Measurements from ENCODE around the gene PRDX5. TPM values are rescaled to one million over a fixed set of nuclear protein-coding genes. Genes with fewer than 3 reads are reported as not detected.

PRDX5 gene
- total RNA-seq, 1 donor, result 245 TPM

DNA sequence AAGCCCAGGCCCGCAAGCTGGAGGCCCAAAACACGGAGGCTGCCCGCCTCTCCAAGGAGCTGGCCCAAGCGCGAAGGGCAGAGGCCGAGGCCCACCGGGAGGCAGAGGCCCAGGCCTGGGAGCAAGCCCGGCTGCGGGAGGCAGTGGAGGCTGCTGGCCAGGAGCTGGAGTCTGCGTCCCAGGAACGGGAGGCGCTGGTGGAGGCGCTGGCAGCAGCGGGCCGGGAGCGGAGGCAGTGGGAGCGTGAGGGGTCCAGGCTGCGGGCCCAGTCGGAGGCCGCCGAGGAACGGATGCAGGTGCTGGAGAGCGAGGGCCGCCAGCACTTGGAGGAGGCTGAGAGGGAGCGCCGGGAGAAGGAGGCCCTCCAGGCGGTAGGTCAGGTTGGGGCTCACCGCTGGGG, 26.9 kb downstream of the PRDX5 start:
- Histone ChIP-seq H3K36me3 (ENCODE audit: insufficient read depth, low read length) (no peaks in the 10 kb centered on the region), H4K20me1 (ENCODE audit: insufficient read depth, low read length) (no peaks in the 10 kb centered on the region), H3K4me1 (ENCODE audit: insufficient read depth, low read length) (peaks cover 3% of the 10 kb centered on the region), H3K9me3 (ENCODE audit: low read depth, low read length) (no peaks in the 10 kb centered on the region), H3K4me3 (ENCODE audit: insufficient read depth, low read length) (no peak overlapping the region), H3K27me3 (ENCODE audit: insufficient read depth, low read length) (no peaks in the 10 kb centered on the region), H3K4me2 (ENCODE audit: insufficient read depth, low read length) (no peak overlapping the region), H3K79me2 (ENCODE audit: insufficient read depth, low read length) (no peaks in the 10 kb centered on the region), H3K27ac (ENCODE audit: low read depth, low read length) (no peak overlapping the region), H2AFZ (ENCODE audit: low read length) (no peak overlapping the region)
- TF ChIP-seq, protein P1, sequence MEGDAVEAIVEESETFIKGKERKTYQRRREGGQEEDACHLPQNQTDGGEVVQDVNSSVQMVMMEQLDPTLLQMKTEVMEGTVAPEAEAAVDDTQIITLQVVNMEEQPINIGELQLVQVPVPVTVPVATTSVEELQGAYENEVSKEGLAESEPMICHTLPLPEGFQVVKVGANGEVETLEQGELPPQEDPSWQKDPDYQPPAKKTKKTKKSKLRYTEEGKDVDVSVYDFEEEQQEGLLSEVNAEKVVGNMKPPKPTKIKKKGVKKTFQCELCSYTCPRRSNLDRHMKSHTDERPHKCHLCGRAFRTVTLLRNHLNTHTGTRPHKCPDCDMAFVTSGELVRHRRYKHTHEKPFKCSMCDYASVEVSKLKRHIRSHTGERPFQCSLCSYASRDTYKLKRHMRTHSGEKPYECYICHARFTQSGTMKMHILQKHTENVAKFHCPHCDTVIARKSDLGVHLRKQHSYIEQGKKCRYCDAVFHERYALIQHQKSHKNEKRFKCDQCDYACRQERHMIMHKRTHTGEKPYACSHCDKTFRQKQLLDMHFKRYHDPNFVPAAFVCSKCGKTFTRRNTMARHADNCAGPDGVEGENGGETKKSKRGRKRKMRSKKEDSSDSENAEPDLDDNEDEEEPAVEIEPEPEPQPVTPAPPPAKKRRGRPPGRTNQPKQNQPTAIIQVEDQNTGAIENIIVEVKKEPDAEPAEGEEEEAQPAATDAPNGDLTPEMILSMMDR (IDR thresholded peaks at IDR 0.05; ENCODE audit: extremely low read depth, low read depth, low read length), result no peak
- DNase-seq (ENCODE audit: insufficient read length, low spot score, missing footprints), result no peak

DNA sequence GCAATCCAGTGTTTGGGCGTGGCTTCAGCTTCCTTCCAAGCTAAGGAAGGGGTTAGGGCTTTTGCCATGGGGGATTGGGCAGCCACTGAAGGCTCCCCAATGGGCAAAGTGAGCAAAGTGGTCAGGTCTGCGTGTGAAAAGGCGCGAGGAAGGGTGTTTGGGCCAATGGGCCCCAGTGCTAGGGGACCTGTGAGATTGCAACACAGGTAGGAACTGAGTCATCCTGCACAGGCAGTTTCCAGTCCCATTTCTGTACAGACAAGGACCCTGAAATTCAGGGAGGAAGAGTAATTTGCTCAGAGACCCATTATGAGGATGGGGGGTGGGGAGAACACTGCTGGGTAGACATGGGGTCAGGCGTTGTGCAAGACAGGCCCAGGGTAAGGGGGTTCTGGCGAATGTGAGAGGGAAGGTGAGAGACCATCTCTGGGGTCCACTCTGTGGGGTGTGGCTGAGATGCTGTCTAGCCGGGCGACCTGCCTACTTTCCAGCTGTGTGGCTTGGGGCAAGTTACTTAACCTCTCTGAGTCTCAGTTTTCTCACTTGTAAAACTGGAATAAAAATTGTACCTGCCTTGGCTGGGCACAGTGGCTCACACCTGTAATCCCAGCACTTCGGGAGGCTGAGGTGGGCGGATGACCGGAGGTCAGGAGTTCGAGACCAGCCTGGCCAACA, 29.4 kb downstream of the PRDX5 start:
- H3K27ac ChIP-seq (ENCODE audit: low read depth, low read length), result no peak overlapping the region
- no peaks in the 10 kb centered on the region for H3K36me3 ChIP-seq (ENCODE audit: insufficient read depth, low read length)
- no peak overlapping the region for H2AFZ ChIP-seq (ENCODE audit: low read length)
- H3K9me3 ChIP-seq (ENCODE audit: low read depth, low read length), result no peaks in the 10 kb centered on the region
- no peaks in the 10 kb centered on the region for H3K4me1 ChIP-seq (ENCODE audit: insufficient read depth, low read length)
- TF ChIP-seq, protein P1 (IDR thresholded peaks at IDR 0.05; ENCODE audit: extremely low read depth, low read depth, low read length), result no peak
- no peaks in the 10 kb centered on the region for H3K79me2 ChIP-seq (ENCODE audit: insufficient read depth, low read length)
- H4K20me1 ChIP-seq (ENCODE audit: insufficient read depth, low read length), result no peaks in the 10 kb centered on the region
- H3K4me2 ChIP-seq (ENCODE audit: insufficient read depth, low read length), result no peak overlapping the region
- H3K4me3 ChIP-seq (ENCODE audit: insufficient read depth, low read length), result no peak overlapping the region
- no peaks in the 10 kb centered on the region for H3K27me3 ChIP-seq (ENCODE audit: insufficient read depth, low read length)
- DNase-seq (ENCODE audit: insufficient read length, low spot score, missing footprints), result no peak

DNA sequence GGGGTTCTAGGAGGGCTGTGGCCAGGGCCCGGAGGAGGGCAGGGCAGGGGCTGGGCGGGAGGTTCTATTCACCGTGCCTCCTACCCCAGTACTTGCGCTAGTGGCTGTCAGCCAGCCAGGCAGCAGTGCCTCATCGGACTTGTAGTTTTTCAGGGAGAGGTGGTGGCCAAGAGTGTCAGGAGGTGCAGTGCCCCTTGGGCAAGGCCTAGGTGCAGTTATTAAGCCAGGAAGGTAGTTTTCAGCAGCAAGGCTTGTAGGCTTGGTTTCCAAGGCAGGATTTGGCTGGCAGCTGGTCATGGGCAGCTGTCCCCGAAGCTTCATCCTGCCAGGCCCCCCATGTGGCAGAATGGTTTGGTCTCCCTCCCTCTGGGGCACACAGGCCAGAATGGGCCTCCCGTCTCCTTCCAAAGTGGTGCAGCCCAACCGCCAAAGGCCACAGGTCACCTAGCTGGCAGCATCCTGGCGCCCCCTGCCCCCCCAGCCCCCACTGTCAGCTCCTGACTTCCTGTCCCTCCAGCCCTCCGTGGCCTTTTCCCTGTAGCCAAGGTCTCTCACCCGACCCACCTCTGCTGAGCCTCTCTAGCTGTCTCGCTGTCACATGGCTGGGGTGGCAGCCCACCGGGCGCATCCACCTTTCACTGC, 30.6 kb downstream of the PRDX5 start:
- no peak overlapping the region for H3K4me3 ChIP-seq (ENCODE audit: insufficient read depth, low read length)
- DNase-seq (ENCODE audit: insufficient read length, low spot score, missing footprints), result peak; percentile 77
- TF ChIP-seq, protein P1 (IDR thresholded peaks at IDR 0.05; ENCODE audit: extremely low read depth, low read depth, low read length), result no peak
- no peaks in the 10 kb centered on the region for H3K9me3 ChIP-seq (ENCODE audit: low read depth, low read length)
- no peaks in the 10 kb centered on the region for H3K4me1 ChIP-seq (ENCODE audit: insufficient read depth, low read length)
- H4K20me1 ChIP-seq (ENCODE audit: insufficient read depth, low read length), result no peaks in the 10 kb centered on the region
- no peak overlapping the region for H2AFZ ChIP-seq (ENCODE audit: low read length)
- no peaks in the 10 kb centered on the region for H3K36me3 ChIP-seq (ENCODE audit: insufficient read depth, low read length)
- no peaks in the 10 kb centered on the region for H3K79me2 ChIP-seq (ENCODE audit: insufficient read depth, low read length)
- no peak overlapping the region for H3K4me2 ChIP-seq (ENCODE audit: insufficient read depth, low read length)
- no peaks in the 10 kb centered on the region for H3K27me3 ChIP-seq (ENCODE audit: insufficient read depth, low read length)
- no peak overlapping the region for H3K27ac ChIP-seq (ENCODE audit: low read depth, low read length)

DNA sequence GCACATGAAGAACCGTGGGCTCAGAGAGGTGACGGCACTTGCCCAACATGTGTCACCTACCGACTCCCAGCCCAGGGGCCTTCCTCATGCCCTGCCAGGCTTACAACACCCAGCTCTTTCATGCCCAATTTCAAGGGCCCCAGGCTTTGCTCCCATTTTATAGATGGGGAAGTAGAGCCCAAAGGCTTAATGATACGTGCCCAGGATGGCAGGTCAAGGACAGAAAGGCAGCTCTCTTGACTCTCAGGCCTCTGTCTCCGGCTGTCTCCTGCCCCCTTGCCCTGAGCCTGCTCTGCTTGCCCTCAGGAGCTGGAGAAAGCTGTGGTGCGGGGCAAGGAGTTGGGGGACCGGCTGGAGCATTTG, 31.1 kb downstream of the PRDX5 start:
- H3K36me3 ChIP-seq (ENCODE audit: insufficient read depth, low read length), result no peaks in the 10 kb centered on the region
- H3K9me3 ChIP-seq (ENCODE audit: low read depth, low read length), result no peaks in the 10 kb centered on the region
- no peak overlapping the region for H3K27ac ChIP-seq (ENCODE audit: low read depth, low read length)
- no peaks in the 10 kb centered on the region for H4K20me1 ChIP-seq (ENCODE audit: insufficient read depth, low read length)
- no peaks in the 10 kb centered on the region for H3K79me2 ChIP-seq (ENCODE audit: insufficient read depth, low read length)
- no peak overlapping the region for H3K4me2 ChIP-seq (ENCODE audit: insufficient read depth, low read length)
- no peak overlapping the region for H3K4me3 ChIP-seq (ENCODE audit: insufficient read depth, low read length)
- no peaks in the 10 kb centered on the region for H3K27me3 ChIP-seq (ENCODE audit: insufficient read depth, low read length)
- TF ChIP-seq, protein P1 (IDR thresholded peaks at IDR 0.05; ENCODE audit: extremely low read depth, low read depth, low read length), result no peak
- no peaks in the 10 kb centered on the region for H3K4me1 ChIP-seq (ENCODE audit: insufficient read depth, low read length)
- no peak overlapping the region for H2AFZ ChIP-seq (ENCODE audit: low read length)
- DNase-seq (ENCODE audit: insufficient read length, low spot score, missing footprints), result no peak
